NCI-H526 (cell line): ENCODE measurements around the gene NSUN4.

Source experiments
- DNase-seq, 2 experiments: peaks; one replicate each; lab custom pipeline; 2025; lab: John Stamatoyannopoulos, UW

NSUN4 gene

DNA sequence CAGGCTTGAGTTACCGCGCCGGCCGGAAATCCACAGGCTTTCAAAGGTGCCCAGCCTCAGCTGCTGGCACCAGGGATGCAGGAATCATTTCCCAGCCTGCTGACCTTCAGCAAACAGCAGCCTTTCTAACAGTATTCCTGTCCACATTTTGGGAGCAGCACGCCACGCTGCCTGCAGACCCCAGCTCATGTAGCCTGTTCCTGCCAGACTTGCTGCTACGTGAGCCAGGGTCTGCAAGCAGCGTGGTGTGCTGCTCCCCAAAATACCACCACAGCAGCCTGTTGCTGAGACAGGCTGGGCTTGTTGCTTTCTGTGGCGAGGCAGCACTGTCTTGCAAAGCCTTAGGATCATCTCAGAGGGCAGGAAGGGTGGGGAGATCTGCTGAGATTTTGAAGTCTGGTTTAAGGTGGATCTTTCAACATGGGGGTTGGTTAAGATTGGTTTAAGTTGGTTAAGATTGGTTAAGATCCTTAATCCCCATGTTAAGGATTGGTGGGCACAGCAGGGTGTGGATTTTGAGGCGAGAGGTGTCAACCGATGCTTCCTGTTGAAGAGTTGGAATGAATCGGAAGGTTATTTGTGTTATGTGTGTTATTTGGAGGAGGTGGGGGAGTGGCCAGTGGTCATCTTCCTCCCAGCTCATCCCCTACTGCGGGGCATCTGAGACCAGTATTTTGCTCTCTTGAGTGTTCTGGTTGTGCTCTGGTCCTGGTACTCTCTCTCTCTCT lies 66.4 kb downstream of the NSUN4 start:
- no peak for DNase-seq

DNA sequence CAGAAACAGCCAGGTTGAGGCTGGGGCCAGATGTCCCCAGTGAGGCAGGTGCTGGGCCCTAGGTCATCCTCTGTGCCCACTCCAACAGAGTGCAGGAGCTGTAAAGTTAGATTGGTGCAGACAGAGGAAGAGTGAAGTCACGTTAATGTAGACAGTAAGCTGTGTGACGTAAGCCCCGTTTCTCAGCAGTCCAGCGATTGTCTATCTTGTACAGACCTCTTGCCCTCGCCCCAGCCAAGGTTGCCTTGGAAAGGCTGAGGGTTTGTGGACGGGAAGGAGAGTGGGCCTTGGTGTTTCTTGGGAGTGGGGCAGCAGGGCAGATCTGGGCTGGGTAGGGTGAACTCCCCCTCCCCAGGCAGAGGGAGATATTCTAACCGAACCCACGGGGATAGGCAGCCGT lies 67.0 kb downstream of the NSUN4 start:
- no peak for DNase-seq

DNA sequence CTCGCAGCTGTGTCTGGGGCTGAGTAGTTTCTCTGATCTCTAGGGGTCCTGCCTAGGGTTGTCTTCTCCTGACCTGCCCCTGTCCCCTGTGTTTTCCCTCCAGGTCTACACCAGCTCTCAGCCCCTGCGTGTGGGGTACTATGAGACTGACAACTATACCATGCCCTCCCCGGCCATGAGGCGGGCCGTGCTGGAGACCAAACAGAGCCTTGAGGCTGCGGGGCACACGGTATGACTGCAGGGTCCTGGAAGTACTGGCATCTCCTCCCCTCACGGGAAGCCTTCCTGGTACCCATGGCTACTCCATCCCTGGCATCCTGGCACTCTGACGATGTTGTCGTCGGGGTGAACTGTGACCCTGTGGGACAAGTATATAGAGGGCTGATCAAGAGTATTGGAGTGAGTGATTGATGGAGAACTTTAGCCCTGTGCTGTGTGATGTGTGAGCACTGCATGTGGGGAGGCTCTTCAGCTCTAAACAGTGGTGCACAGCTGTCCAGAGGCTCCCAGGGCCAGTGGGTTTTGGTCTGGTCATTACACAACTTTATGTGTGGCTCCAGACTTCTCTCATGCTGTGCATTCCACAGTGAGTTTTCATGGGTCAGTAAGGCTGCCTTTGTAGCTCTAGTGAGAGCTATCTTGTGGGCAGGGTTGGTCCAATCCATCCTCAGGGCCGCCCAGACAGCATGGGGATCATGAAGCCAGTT lies 67.9 kb downstream of the NSUN4 start:
- no peak for DNase-seq

DNA sequence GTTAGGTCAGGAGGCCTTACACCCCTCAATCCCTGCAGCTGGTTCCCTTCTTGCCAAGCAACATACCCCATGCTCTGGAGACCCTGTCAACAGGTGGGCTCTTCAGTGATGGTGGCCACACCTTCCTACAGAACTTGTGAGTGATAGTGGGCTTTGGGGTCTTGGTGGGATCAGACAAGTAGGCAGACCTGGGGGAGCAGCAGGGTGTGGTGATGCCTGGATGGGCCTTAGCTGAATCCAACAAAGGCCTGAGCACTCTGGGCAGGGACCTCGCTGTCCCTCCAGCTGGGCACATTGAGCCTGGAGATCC lies 68.4 kb downstream of the NSUN4 start:
- no peak for DNase-seq

DNA sequence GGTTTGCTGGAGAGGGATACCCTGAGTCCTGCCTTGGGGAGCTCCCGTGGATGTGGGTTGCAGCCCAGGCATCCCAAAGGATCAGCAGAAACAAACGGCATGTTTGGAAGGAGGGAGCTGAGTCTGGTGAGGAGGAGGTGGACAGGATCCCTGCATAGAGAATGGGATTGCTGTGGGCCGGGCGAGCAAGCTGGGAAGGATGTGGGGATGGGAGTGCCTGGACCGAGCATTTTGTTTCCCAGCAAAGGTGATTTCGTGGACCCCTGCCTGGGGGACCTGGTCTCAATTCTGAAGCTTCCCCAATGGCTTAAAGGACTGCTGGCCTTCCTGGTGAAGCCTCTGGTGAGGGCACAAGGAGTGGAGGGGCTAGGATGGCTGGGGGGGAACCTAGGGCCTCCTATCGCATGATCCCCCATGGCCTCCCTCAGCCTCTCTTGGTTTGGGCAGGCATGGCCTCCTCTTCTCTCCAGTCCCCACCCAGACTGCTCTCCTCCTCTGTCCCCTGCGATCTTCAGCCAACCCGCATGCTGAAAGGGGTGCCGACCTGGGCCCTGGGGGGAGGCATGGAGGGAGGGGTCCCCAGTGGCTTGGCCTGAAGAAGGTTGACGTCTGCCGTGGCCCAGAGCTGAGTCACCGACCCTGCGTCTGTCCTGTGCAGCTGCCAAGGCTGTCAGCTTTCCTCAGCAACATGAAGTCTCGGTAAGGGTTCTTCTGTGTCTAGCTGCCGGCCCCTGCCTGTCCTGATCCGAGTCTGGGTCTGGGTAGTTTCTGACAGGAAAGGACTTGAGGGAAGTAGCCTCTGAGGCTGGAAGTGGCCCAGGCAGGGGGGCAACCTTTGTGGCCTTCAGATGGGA lies 69.8 kb downstream of the NSUN4 start:
- no peak for DNase-seq

DNA sequence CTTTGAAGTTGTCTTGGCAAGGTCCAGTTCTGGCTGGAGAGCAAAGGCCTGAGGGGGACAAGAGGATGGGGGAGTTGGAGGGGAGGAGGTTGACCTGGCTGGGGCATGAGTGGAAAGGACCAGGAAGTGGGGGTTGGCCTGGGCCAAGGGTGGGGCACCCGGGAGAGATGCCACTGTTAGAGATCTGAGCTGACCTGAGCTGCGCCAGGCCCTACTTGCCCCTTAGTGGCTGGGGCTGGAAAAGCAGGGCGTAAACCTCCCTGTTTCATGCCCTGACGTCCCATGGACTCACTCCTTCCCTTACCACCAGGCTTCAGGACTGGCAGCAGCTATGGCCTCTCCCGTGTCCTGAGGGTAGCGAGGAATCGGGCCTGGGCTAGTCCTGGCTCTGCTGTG lies 70.4 kb downstream of the NSUN4 start:
- DNase-seq: no peak
